ENCODE measurements around the gene BRD8.
"Not testable (repeated sequence)": the region's sequence is repeated elsewhere in the genome, so short reads cannot be mapped to it uniquely, and the experiment has no call there.

The BRD8 gene, protein sequence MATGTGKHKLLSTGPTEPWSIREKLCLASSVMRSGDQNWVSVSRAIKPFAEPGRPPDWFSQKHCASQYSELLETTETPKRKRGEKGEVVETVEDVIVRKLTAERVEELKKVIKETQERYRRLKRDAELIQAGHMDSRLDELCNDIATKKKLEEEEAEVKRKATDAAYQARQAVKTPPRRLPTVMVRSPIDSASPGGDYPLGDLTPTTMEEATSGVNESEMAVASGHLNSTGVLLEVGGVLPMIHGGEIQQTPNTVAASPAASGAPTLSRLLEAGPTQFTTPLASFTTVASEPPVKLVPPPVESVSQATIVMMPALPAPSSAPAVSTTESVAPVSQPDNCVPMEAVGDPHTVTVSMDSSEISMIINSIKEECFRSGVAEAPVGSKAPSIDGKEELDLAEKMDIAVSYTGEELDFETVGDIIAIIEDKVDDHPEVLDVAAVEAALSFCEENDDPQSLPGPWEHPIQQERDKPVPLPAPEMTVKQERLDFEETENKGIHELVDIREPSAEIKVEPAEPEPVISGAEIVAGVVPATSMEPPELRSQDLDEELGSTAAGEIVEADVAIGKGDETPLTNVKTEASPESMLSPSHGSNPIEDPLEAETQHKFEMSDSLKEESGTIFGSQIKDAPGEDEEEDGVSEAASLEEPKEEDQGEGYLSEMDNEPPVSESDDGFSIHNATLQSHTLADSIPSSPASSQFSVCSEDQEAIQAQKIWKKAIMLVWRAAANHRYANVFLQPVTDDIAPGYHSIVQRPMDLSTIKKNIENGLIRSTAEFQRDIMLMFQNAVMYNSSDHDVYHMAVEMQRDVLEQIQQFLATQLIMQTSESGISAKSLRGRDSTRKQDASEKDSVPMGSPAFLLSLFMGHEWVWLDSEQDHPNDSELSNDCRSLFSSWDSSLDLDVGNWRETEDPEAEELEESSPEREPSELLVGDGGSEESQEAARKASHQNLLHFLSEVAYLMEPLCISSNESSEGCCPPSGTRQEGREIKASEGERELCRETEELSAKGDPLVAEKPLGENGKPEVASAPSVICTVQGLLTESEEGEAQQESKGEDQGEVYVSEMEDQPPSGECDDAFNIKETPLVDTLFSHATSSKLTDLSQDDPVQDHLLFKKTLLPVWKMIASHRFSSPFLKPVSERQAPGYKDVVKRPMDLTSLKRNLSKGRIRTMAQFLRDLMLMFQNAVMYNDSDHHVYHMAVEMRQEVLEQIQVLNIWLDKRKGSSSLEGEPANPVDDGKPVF

DNA sequence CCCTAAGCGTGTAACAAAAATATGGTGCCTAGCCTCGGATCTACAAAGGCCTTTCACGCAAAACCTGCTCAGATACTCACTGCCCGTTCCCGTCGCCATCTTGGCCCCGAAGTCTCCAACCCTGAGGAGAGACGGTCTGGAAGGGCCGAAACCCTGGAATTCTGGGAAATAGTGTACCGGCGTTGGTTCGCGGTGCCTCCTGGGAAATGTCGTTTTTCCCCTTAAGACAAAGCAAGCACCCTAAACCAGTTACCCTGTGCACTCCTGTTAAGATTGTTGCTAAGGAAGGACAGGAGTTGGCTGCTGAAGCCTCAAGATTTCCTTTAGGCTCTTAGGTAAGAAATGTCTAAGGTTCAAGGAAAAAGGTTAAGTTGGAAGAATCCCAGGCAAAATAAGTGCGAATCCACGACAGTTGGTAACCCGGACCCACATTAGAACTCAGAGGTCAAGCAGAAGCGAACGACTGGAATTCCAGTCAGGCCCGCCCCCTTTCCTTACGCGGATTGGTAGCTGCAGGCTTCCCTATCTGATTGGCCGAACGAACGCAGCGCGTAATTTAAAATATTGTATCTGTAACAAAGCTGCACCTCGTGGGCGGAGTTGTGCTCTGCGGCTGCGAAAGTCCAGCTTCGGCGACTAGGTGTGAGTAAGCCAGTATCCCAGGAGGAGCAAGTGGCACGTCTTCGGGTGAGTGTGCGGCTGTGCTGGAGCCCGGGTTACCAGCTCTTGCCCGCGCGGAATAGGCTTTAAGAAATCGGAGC, at the start of gene BRD8, which contains the start of gene KIF20A:
Gene BRD8 (minus strand): TSS at position 115 of the 761 bp plus-strand sequence. CDS start 16 bp downstream, at position 99.
Gene KIF20A (plus strand): TSS at position 597 of the 761 bp plus-strand sequence. CDS start 569 bp downstream, outside the sequence.
- DNase-seq = peak; percentile 79

DNA sequence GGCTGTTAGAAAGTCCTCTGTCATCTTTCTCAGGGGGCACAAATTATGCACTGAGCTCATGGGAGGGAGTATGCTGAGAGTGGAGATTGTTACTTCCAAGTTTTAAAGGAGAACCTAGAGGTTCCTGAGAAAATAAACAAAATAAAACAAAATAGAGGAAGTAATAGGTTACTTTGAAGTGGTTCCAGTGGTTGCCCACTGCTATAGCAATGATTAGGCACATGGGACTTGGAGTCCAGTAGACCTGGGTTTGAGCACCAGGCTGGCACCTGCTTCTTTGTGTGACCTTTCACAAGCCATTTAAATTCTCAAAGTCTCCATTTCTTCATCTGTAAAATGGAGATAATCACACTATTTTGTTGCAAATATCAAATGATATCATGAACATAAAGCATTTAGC, 48.5 kb upstream of the BRD8 start:
- no peak for DNase-seq

DNA sequence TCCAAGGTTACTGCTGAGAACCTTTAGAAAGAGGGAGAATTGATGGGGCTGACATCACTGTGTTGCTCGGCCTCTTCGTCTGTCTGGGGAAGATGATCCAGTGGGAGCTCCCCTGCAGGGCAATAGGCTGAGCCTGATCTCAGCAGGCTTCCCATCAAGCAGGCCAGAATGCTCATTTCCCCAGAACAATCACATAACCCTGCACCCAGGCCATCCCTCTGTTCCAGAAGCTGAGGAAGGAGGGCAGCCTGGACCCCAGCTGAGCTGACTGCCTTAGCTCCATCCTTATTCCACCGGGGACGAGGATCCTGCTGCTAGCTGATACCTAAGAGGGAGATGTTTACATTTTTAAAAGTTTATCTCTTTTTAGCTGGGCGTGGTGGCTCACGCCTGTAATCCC, 46.3 kb upstream of the BRD8 start:
- no peak for DNase-seq

DNA sequence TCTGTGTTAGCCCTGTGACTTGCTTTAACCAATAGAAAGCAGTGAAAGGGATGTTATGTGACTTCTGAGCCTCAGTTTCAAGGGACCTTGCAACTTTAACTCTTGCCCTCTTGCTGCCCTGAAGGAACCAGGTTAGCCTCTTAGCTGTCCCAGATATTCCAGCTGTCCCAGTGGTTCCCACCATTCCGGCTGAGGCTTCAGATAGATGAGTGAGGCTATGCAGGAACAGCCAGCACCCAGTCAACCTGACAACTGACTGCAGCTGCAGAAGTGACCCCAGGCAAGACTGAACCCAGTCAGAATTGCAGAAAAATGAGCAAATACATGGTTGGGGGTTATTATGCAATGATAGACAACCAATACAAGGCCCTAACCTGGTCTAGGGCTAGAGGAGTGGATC, 45.1 kb upstream of the BRD8 start:
- no peak for DNase-seq

DNA sequence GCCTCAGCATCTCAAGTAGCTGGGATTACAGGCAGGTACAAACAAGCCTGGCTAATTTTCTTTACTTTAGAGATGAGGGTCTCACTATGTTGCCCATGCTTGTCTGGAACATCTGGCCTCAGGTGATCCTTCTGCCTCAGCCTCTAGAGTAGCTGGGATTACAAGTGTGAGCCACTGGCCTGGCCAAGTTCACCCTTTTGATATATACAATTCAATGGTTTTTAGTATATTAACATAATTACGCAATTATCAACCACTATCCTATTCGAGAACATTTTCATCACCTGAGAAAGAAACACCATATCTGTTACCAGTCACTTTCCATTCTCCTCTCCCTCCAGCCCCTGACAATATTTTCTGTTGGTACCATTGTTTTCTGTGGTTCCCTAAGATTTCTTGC, 38.4 kb upstream of the BRD8 start:
- no peak for DNase-seq

DNA sequence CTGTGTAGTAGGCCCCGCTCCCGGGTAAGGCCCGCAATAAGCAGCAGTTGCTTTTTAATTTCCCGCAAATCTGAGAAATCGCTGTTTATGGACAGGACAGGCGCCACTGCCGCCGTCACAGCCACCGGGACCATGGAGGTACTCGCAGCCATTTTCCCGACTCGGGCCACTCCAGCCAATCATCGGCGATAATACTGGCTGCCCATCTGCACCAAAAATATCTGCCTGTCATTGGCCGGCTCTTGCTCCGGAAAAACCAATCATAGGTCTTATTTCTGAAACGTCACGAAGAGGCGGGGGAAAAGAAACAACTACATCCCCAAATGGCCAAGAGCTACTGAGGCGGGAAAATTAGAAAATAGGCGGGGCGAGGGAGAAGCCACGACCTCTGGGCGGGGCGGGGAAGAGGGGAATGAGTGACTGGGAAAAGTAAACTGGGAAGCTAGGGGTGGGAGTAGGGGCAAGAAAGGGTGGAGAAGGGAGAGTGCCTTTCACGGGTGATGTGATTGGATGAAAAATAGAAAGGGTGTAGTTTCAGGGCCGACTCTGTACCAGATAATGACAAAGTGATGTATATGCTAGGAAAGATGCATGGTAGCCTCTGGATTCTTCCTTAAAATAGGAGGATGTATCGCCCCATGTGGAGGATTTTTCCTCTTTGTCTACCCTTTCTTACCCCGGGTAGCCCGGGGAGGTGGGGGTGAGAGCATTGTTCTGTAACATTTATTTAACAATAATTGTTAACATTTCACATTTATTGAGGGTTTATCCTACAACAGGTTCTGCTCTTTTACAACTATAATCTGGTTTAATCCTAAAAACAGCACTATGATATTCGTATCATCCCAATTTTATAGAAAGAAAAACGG, 35.0 kb upstream of the BRD8 start, which contains the start of gene CDC23:
Gene CDC23 (minus strand): TSS at position 163 of the 869 bp plus-strand sequence. CDS start 11 bp downstream, at position 152.
- DNase-seq = peak; percentile 87

DNA sequence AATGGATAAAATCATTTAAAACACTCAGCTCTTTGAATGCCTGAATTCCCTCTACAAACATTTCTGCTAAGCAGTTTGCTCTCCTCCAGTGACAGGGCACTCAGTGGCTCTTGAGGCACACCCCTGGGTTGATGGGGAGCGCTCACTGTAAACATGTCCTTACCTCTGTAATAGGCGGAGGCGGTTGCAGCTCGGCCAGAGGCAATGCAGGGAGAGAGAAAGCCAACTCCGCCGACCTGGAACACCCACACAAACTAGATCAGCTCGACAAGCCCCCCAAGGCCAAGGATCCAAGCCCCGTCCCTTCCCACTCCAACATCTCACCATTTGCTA, 34.4 kb upstream of the BRD8 start:
- no peak for DNase-seq

DNA sequence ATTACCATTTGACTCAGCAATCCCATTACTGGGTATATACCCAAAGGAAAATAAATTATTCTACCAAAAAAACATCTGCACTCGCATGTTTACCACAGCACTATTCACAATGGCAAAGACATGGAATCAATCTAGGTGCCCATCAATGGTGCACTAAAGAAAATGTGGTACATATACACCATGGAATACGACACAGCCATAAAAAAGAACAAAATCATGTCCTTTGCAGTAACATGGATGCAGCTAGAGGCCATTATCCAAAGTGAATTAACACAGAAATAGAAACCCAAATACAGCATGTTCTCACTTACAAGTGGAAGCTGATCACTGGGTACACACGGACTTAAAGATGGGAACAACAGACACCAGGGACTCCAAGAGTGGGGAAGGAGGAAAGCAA, 32.6 kb upstream of the BRD8 start:
- no peak for DNase-seq

DNA sequence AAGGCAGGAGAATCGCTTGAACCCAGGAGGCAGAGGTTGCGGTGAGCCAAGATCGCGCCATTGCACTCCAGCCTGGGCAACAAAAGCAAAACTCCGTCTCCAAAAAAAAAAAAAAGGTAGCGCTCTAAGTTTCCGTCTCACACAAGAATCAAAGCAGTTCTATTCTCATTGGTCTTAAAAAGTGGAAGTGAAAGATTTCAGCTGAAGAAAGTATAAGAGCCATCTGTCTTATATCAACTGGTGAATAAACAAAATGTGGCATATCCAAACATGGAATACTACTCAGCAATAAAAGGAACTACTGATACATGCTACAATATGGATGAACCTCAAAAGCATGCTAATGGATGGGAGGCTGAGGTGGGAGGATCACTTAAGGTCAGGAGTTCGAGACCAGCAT, 15.4 kb upstream of the BRD8 start:
- not testable (repeated sequence) for DNase-seq

DNA sequence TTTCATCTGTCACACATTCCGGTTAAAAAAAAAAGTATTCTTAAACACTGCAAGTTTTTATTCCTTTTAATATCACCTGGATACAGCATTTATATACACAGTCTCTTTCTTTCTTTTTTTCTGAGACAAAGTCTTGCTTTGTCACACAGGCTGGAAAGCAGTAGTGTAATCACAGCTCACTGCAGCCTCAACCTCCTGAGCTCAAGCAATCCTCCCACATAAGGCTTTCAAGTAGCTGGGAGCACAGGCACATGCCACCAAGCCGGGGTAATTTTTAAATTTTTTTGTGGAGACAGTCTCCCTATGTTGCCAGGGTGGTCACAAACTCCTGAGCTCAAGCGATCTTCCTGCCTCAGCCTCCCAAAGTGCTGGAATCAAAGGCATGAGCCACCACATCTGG, 14.4 kb upstream of the BRD8 start:
- DNase-seq = no peak

DNA sequence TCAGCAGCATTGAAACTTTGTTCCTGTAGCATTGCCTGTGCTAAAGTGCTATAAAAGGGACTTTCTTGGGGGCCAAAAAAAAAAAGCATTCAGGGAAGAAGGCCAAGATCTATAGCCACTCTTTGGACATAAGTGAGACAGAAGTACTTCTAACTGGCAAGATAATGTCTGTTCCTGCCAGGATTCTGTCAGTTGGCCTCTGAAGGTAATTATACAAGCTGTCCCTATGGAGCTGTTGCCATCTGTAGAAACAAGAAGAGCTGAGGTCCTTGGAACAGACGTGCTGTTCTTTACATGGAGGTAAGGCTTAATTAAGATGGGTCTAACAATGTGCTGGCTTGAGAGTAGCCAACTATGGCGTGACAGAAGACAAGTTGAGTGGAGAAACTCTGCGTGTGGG, 10.2 kb upstream of the BRD8 start:
- no peak for DNase-seq

DNA sequence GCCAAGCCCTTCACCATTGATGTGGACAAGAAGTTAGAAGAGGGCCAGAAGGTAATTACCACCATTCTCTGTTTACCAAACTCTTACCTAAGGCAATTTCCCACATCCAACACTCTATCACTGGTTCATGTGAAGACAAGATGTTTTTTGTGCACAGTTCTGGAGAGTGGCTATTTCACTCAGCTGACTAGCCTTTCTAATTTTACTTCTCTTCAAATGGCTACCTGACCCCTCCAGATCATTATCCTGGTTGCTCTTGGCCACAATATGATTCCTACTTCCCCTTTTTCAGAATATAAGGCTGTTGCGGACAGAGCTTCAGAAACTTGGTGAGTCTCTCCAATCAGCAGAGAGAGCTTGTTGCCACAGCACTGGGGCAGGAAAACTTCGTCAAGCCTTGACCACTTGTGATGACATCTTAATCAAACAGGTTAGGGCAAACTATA, 7.6 kb upstream of the BRD8 start:
- no peak for DNase-seq

DNA sequence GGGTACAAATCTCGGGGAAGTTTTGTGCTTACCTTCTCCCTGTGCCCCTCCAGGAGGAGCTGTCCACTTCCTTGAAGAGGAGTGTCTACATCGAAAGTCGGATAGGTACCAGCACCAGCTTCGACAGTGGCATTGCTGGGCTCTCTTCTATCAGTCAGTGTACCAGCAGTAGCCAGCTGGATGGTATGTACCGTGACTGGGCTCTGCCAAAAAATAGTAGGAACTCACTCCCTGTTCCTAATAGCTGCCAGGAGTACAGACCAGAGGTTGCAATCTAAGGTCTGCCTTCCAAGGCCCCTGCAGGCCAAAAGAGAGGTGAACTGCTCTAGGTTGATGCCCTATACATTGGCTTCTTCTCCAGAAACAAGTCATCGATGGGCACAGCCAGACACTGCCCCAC, 4.4 kb upstream of the BRD8 start:
- DNase-seq = no peak

DNA sequence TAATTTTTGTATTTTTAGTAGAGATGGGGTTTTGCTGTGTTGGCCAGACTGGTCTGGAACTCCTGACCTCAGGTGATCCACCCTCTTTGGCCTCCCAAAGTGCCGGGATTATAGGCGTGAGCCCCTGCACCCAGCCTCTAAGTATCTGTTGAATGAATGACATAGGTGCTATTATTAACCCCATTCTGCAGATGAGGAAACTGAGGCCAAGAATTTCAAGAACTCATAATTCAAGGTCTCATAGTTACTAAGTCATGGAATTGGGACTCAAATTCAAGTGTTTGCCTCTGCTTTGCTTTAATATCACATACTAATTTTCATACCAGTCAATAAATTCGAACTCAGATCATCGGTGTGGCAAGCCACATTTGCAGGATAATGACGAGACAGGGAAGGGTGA, 2.4 kb upstream of the BRD8 start:
- DNase-seq = no peak

DNA sequence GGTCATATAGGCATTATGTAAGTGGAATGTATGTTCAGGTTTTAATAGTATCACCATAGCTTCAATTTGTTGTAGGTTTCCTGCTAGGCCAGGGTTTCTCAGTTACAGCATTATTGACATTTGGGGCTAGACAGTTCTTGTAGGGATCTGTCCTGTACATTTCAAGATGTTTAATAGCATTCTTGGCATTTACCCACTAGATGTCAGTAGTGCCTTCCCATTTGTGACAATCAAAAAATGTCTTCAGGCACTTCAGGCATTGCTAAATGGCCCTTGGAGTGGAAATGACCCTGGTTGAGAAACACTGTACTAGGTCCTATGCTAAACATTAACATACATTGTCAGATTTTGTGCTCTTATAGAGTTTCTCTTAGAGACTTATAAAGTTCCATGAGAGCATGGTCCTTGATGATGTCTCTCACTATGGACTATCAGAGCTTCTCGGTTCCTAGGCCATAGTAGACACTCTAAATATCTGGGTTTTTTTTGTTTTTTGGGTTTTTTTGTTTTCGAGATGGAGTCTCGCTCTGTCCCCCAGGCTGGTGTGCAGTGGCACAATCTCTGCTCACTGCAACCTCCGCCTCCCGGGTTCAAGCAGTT, 1.9 kb upstream of the BRD8 start:
- peak; percentile 22 for DNase-seq

DNA sequence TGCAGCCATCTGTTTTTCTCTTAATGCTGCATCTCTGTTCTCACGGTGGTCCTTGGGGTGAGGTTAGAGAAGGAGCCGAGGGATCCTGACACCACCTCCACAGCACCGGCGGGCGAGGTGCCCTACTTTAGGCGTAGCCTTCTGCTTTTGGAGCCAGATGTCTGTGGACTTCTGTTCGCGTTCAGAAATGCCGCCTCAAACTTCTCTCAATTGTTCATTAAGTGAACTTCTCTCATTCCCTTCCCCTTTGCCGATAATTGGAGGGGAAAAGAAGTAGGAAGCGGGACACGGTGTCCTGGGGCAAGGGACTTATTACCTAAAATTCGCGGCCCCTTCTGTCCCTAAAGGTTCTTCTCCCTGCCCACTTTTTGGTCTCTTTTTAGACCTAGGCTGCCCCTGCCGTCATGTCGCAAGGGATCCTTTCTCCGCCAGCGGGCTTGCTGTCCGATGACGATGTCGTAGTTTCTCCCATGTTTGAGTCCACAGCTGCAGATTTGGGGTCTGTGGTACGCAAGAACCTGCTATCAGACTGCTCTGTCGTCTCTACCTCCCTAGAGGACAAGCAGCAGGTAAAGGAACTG, 937 bp upstream of the BRD8 start:
- DNase-seq = no peak

DNA sequence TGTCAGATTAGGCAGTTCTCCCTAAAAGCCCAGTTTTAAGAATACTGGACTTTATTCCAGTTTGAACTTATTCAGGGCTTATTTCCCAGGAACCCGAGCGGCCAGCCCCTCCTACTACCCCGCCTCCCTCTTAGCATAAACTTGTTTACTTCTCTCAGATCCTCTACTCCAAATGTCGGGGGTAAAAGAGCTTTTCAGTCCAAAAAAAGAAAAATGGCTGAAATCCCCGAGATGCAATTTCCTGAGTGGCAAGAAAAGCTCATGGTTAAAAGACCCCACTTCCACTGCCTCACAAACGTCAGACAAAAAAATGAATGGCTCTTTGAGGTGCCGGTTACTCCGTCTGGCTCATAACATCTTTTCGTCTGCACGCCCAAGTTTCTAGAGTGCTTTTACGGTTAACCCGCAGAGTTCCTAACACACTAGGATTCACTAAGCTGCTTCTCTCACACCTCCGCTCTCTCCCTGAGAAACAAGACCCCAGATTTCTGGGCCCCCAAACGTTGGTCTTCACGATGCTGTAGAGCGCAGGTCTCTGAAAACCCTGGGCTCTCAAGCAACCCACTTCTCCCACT, 402 bp downstream of the BRD8 start:
- peak; percentile 5 for DNase-seq

DNA sequence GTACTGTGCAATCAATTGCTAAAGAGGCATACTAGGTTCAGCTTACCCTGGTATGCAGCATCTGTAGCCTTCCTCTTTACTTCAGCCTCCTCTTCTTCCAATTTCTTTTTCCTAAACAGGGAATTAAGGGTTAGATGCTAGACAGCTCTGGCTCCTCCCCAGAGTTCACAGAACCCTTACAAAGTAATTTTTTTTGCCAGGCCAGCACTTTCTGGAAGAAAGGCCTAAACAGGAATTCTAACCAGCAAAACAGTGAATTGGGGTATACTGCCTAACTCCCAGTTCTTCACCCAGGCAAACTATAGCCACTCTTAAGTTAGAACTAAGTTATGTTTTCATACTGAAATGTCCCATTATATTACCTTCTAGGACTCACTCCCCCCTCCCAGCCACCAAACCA, 8.1 kb downstream of the BRD8 start:
- DNase-seq = no peak

DNA sequence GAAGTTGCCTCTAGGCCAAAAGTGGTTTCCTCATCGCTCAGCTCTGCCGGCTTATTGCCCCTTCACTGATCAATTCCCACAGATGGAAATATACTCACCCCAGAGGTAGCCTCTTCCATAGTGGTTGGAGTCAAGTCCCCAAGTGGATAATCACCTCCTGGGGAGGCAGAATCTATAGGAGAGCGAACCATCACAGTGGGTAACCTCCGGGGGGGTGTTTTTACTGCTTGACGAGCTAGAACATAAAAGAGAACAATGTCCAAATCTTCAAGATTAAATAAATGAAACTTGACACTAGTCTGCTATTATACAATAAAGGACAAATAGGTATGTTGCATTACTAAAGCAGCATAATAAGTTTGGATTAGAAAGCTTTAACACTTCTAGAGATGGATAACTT, 9.3 kb downstream of the BRD8 start:
- no peak for DNase-seq

DNA sequence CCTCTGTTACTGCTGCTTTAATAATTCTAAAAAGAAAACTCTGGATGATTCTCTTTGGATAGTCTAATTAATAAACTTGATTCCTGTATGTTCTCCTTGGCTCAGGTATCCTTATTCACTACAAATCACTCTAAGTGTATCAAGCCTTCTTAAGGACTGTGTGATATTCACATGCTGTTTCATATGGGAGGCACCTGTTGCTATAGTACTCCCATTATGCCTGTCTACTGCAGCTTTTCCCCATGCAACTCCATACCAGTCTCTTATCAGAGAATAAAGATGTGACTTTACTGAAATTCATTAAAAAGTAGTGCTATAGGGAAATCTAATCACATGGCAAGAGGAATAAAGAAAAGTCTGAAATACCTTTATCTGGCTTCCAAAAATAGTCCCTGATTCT, 14.7 kb downstream of the BRD8 start:
- no peak for DNase-seq
